Ovary (tissue), 9 donors: Measurements from ENCODE around the gene PAQR5. TPM values are rescaled to one million over a fixed set of nuclear protein-coding genes. Genes with fewer than 3 reads are reported as not detected.

Source experiments
- DNase-seq, 5 donors: peaks; one replicate each; pipeline ENCODE4 v3.0.0-alpha.2; 2019 to 2020
- H3K27ac ChIP-seq, 2 donors: fragments of 200-600 bp; one replicate each; pipeline versions ENCODE4 v1.5.1 to v1.8.0; 2019 to 2022
- H3K27me3 ChIP-seq: fragments of 200-600 bp; one replicate; pipeline ENCODE4 v1.8.0; 2022
- H3K36me3 ChIP-seq: fragments of 200-600 bp; sonication (generic); one replicate; pipeline ENCODE4 v1.5.1; 2019
- H3K4me1 ChIP-seq: one replicate; pipeline ENCODE4 v1.8.1; 2013; ENCODE audit warnings: mild to moderate bottlenecking, moderate library complexity; ENCODE audit not compliant: insufficient read depth
- H3K4me3 ChIP-seq: fragments of 200-600 bp; sonication (generic); one replicate; pipeline ENCODE4 v1.5.1; 2017
- H3K9me3 ChIP-seq, 2 donors: fragments of 200-600 bp in 1 of 2; sonication (generic) in 1 of 2; one replicate each; pipeline versions ENCODE4 v1.5.1 to v1.8.1; 2013 to 2019; ENCODE audit warnings: mild to moderate bottlenecking in 1 of 2, moderate library complexity in 1 of 2
- CTCF ChIP-seq, 3 donors: fragments of 450-650 bp in 2 of 3; fragments of 200-600 bp in 1 of 3; IDR thresholded peaks; one replicate each; pipeline versions ENCODE4 v1.5.1 to v1.8.0; 2016 to 2022; ENCODE audit warnings: antibody characterized with exemption in 3 of 3, mild to moderate bottlenecking in 1 of 3
- EP300 ChIP-seq: sonication (generic); formaldehyde crosslinking; IDR thresholded peaks from one replicate; pipeline ENCODE4 v1.6.1; 2017; ENCODE audit warnings: antibody characterized with exemption
- WGBS, 3 donors: extraction: QIAGEN DNeasy Blood & Tissue Kit in 1 of 3; methylation state at CpG; one replicate each; pipeline versions ENCODE4 v1.1.5 to v1.1.7; 2013 to 2017; 5-methylcytosine and 5-hydroxymethylcytosine counted together
- intact Hi-C, 4 donors: fragments of 100-400 bp; cut with DNase I; formaldehyde crosslinking; loops; one replicate each; pipeline versions ENCODE4 v1.11.0 to v1.15.1; 2022 to 2023
- polyA plus RNA-seq, 2 donors: library from polyadenylated mRNA; stranded (reverse); fragments of 200-250 nt in 1 of 2; fragments of 350-450 nt in 1 of 2; fragmentation: Illumina TruSeq in 1 of 2; extraction: RNeasy Lipid Tissue Mini Kit (QIAGEN cat#74804) in 1 of 2; gene quantifications; one replicate each; pipeline ENCODE4 v1.2.3, GENCODE V29; 2013 to 2014
- total RNA-seq, 7 donors: library from RNA; depleted of rRNA in 2 of 7; stranded (reverse); fragments of >200 nt in 2 of 7; fragmentation: NEBNext Ultra II Directional in 3 of 7; extraction: Animal tissue kit (Norgen Biotek cat#: 25700) in 3 of 7; gene quantifications; one replicate each; pipeline versions ENCODE4 v1.1.0 to v1.2.4, GENCODE V29; 2016 to 2023
- donor health status: DM: no; HTN: no; CAD: no; lungs with moderate emphysema.
- donor health status: DM: no; HTN: no; CAD: no.
- donor health status: Bipolar disorder and iron deficiency.
- donor health status: DM: yes; HTN: yes; CAD: no.
- donor health status: DM: no; HTN: no; CAD: no.
- donor health status: DM: yes; HTN: yes; CAD: no.

Gene PAQR5
- total and polyA plus RNA-seq, 9 donors = 0.12 to 2.4 (median 0.66) TPM

GRCh38 chr15:69456208-69457166 lies 157.8 kb downstream of the PAQR5 start:
- intact Hi-C loops = no loop called here
- Histone ChIP-seq H3K4me3 (no peak overlapping the region), H3K9me3 (no peaks in the 10 kb centered on the region), H3K27me3 (no peaks in the 10 kb centered on the region), H3K36me3 (no peaks in the 10 kb centered on the region), H3K27ac (no peak overlapping the region), H3K4me1 (peaks cover 10% of the 10 kb centered on the region)
- DNase-seq = no peak
- TF ChIP-seq EP300 = no peak
- TF ChIP-seq CTCF (IDR thresholded peaks at IDR 0.05) = no peak
- WGBS, 3 donors = 81 to 88% (median 82%) methylated on average over 13 of the region's 13 CpGs

Other genes with a start within 250 kb of the PAQR5 start
- gene GLCE, start 138.3 kb upstream of the PAQR5 start, total RNA-seq = 10 to 100 TPM; 12.2 to 23.2 (median 17.5) TPM
- gene GLCE, start 138.3 kb upstream of the PAQR5 start, polyA plus RNA-seq = 10 to 100 TPM; 13.0 to 15.6 TPM
- gene KIF23, start 115.4 kb downstream of the PAQR5 start, total RNA-seq = 1 to 10 TPM in 3 of 7 donors, under 1 TPM in 4; 0.51 to 2.6 (median 0.96) TPM
- gene KIF23, start 115.4 kb downstream of the PAQR5 start, polyA plus RNA-seq = 1 to 10 TPM; 1.6 to 3.1 TPM
- 1,000 to 10,000 TPM; 1,153 to 3,255 (median 2,526) TPM for gene RPLP1, start 153.9 kb downstream of the PAQR5 start, total RNA-seq
- 1,000 to 10,000 TPM in 1 of 2 donors, 100 to 1,000 TPM in 1; 175 to 2,320 TPM for gene RPLP1, start 153.9 kb downstream of the PAQR5 start, polyA plus RNA-seq